ENCODE measurements around the gene CCDC85A.

DNA sequence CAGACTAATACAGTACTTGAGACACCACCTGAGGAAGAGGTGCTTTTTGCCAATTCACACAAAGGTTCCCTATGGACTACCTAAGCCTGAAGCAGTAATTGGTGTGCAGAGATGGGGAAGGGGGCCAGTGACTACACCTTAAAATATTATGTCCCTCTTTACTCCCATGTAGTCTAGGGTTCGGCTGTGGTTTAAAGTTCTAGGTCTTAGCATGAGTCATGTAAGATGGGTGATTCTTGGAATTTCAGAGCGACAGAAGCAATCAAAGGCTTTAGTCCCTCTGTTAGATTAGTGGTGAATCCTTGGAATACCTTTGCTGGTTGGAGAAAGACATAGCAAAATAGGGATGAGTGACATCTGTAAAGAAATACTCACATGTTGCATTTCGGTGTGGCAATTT is 14.3 kb upstream of the CCDC85A start:
- TF ChIP-seq, protein P1, sequence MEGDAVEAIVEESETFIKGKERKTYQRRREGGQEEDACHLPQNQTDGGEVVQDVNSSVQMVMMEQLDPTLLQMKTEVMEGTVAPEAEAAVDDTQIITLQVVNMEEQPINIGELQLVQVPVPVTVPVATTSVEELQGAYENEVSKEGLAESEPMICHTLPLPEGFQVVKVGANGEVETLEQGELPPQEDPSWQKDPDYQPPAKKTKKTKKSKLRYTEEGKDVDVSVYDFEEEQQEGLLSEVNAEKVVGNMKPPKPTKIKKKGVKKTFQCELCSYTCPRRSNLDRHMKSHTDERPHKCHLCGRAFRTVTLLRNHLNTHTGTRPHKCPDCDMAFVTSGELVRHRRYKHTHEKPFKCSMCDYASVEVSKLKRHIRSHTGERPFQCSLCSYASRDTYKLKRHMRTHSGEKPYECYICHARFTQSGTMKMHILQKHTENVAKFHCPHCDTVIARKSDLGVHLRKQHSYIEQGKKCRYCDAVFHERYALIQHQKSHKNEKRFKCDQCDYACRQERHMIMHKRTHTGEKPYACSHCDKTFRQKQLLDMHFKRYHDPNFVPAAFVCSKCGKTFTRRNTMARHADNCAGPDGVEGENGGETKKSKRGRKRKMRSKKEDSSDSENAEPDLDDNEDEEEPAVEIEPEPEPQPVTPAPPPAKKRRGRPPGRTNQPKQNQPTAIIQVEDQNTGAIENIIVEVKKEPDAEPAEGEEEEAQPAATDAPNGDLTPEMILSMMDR (IDR thresholded peaks at IDR 0.05; ENCODE audit: low read length) = no peak
- TF ChIP-seq EZH2 (optimal IDR thresholded peaks at IDR 0.05; ENCODE audit: low read depth, low read length) = no peak
- no peak for TF ChIP-seq EZH2phosphoT487 (IDR thresholded peaks at IDR 0.05; ENCODE audit: low read length)

Measured in MM.1S (cell line).